SK-N-SH treated with all-trans-retinoic acid at 6 μM for 48 hours (cell line): ENCODE results near the gene DMRTB1.
A peak's percentile ranks its signal among the peaks of the same experiment; 100 is the strongest.

Experiments used
- ATAC-seq: fragments of 200-7000 bp; cut with Tn5 transposase; 3 replicates; pipeline ENCODE4 v1.9.1; 2020; ENCODE audit warnings: mild to moderate bottlenecking, moderate library complexity
- ARNTL ChIP-seq: fragments of 450-650 bp; formaldehyde crosslinking; IDR thresholded peaks from 2 replicates; pipeline ENCODE4 v1.5.0; 2020; ENCODE audit warnings: low read depth, mild to moderate bottlenecking, moderate library complexity, borderline replicate concordance
- BACH2 ChIP-seq: fragments of 250-450 bp; sonication (Bioruptor Pico); IDR thresholded peaks from 2 replicates; pipeline ENCODE4 v1.9.0; 2021; ENCODE audit warnings: mild to moderate bottlenecking, borderline replicate concordance
- CSDC2 ChIP-seq: fragments of 250-450 bp; sonication (Bioruptor Pico); IDR thresholded peaks from 2 replicates; pipeline ENCODE4 v1.5.0; 2020; ENCODE audit warnings: mild to moderate bottlenecking, moderate library complexity
- CSRNP3 ChIP-seq: fragments of 250-450 bp; sonication (Bioruptor Pico); IDR thresholded peaks from 2 replicates; pipeline ENCODE4 v1.5.1; 2021; ENCODE audit warnings: mild to moderate bottlenecking, moderate library complexity
- ESRRG ChIP-seq: fragments of 250-450 bp; sonication (Bioruptor Pico); IDR thresholded peaks from 2 replicates; pipeline ENCODE4 v1.6.1; 2021; ENCODE audit warnings: mild to moderate bottlenecking
- GLIS3 ChIP-seq: fragments of 250-450 bp; sonication (Bioruptor Pico); IDR thresholded peaks from 2 replicates; pipeline ENCODE4 v1.5.0; 2020; ENCODE audit warnings: mild to moderate bottlenecking, moderate library complexity
- ISL1 ChIP-seq: fragments of 250-450 bp; sonication (Bioruptor Pico); IDR thresholded peaks from 2 replicates; pipeline ENCODE4 v2.1.2; 2022; ENCODE audit warnings: mild to moderate bottlenecking, moderate library complexity
- OSR1 ChIP-seq: fragments of 250-450 bp; sonication (Bioruptor Pico); IDR thresholded peaks from 2 replicates; pipeline ENCODE4 v1.8.0; 2022; ENCODE audit warnings: moderate library complexity, mild to moderate bottlenecking, inconsistent platforms
- PATZ1 ChIP-seq: fragments of 250-450 bp; sonication (Bioruptor Pico); IDR thresholded peaks from 2 replicates; pipeline ENCODE4 v1.8.0; 2020; ENCODE audit warnings: mild to moderate bottlenecking, moderate library complexity, borderline replicate concordance
- PPARA ChIP-seq: fragments of 250-450 bp; sonication (Bioruptor Pico); IDR thresholded peaks from 2 replicates; pipeline ENCODE4 v1.5.0; 2020; ENCODE audit warnings: mild to moderate bottlenecking, borderline replicate concordance
- RARB ChIP-seq: fragments of 250-450 bp; sonication (Bioruptor Pico); IDR thresholded peaks from 2 replicates; pipeline ENCODE4 v1.8.0; 2021; ENCODE audit warnings: mild to moderate bottlenecking, moderate library complexity
- SNAI2 ChIP-seq: fragments of 250-450 bp; sonication (Bioruptor Pico); IDR thresholded peaks from 2 replicates; pipeline ENCODE4 v1.5.0; 2020; ENCODE audit warnings: mild to moderate bottlenecking, moderate library complexity
- TCF4 ChIP-seq: fragments of 250-450 bp; sonication (Bioruptor Pico); IDR thresholded peaks from 2 replicates; pipeline ENCODE4 v1.8.0; 2021; ENCODE audit warnings: mild to moderate bottlenecking, moderate library complexity, borderline replicate concordance
- TOX ChIP-seq: fragments of 250-450 bp; sonication (Bioruptor Pico); IDR thresholded peaks from 2 replicates; pipeline ENCODE4 v1.8.0; 2021; ENCODE audit warnings: mild to moderate bottlenecking, moderate library complexity, borderline replicate concordance
- ZC3H10 ChIP-seq: fragments of 250-450 bp; sonication (Bioruptor Pico); IDR thresholded peaks from 2 replicates; pipeline ENCODE4 v1.5.1; 2021; ENCODE audit warnings: mild to moderate bottlenecking, moderate library complexity
- ZFP30 ChIP-seq: fragments of 450-650 bp; formaldehyde crosslinking; IDR thresholded peaks from 2 replicates; pipeline ENCODE4 v1.5.0; 2022; ENCODE audit warnings: mild to moderate bottlenecking, moderate library complexity
- ZNF565 ChIP-seq: fragments of 450-650 bp; formaldehyde crosslinking; conservative IDR thresholded peaks from 2 replicates; pipeline ENCODE4 v1.5.0; 2020; ENCODE audit warnings: low read depth, mild to moderate bottlenecking, moderate library complexity
- ZNF70 ChIP-seq: fragments of 450-650 bp; formaldehyde crosslinking; IDR thresholded peaks from 2 replicates; pipeline ENCODE4 v1.5.0; 2020; ENCODE audit warnings: mild to moderate bottlenecking, moderate library complexity
- ZNF8 ChIP-seq: fragments of 450-650 bp; formaldehyde crosslinking; IDR thresholded peaks from 2 replicates; pipeline ENCODE4 v1.5.0; 2020; ENCODE audit warnings: mild to moderate bottlenecking, moderate library complexity
- TF ChIP-seq, protein P1 (sequence below): fragments of 250-450 bp; sonication (Bioruptor Pico); IDR thresholded peaks from 2 replicates; pipeline ENCODE4 v1.5.1; 2020; ENCODE audit warnings: low read depth, mild to moderate bottlenecking, moderate library complexity
- TF ChIP-seq, protein P2 (sequence below): fragments of 250-450 bp; sonication (Bioruptor Pico); IDR thresholded peaks from 2 replicates; pipeline ENCODE4 v1.8.0; 2021; ENCODE audit warnings: low read depth, mild to moderate bottlenecking, moderate library complexity, borderline replicate concordance

The DMRTB1 gene

GRCh38 chr1:53447413-53447812 is 11.8 kb upstream of the DMRTB1 start:
- no peak for TF ChIP-seq PATZ1
- TF ChIP-seq, protein P1, sequence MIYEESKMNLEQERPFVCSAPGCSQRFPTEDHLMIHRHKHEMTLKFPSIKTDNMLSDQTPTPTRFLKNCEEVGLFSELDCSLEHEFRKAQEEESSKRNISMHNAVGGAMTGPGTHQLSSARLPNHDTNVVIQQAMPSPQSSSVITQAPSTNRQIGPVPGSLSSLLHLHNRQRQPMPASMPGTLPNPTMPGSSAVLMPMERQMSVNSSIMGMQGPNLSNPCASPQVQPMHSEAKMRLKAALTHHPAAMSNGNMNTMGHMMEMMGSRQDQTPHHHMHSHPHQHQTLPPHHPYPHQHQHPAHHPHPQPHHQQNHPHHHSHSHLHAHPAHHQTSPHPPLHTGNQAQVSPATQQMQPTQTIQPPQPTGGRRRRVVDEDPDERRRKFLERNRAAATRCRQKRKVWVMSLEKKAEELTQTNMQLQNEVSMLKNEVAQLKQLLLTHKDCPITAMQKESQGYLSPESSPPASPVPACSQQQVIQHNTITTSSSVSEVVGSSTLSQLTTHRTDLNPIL (CRISPR knock-in tag), result no peak
- no peak for TF ChIP-seq BACH2
- TF ChIP-seq ZNF8 (CRISPR knock-in tag), result no peak
- no peak for TF ChIP-seq TOX (CRISPR knock-in tag)
- TF ChIP-seq CSDC2, result no peak
- TF ChIP-seq ZNF565 (CRISPR knock-in tag), result no peak
- TF ChIP-seq ZFP30 (CRISPR knock-in tag), result no peak
- TF ChIP-seq ARNTL (CRISPR knock-in tag), result no peak
- TF ChIP-seq RARB, result no peak
- TF ChIP-seq ZNF70 (CRISPR knock-in tag), result no peak
- TF ChIP-seq TCF4 (CRISPR knock-in tag), result no peak
- no peak for TF ChIP-seq PPARA (CRISPR knock-in tag)
- no peak for TF ChIP-seq OSR1
- ATAC-seq, result no peak

DNA sequence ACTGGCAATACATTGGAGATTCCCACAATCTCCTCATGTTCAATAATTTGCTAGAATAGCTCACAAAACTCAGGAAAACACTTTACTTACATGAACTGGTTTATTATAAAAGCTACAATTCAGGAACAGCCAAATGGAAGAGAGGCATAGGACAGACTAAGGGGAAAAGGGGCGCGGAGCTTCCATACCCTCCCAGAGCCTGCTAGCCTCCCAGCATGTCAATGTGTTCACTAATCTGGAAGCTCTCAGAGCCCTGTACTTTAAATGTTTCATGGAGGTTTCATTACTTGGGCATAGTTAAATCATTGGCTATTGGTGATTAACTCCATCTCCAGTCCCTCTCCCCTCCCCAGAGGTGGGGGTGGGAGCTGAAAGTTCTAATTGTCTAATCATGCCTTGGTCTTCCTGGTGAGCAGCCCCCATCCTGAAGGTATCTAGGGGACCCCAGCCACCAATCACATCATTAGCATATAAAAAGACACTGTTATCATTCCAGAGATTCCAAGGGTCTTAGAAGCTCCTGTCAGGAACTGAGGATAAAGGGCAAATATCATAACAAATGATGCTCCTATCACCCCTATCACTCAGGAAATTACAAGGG is 10.9 kb upstream of the DMRTB1 start:
- TF ChIP-seq GLIS3 (CRISPR knock-in tag) (no peak), PPARA (CRISPR knock-in tag) (no peak), ZFP30 (CRISPR knock-in tag) (no peak), ZNF565 (CRISPR knock-in tag) (no peak), ZNF8 (CRISPR knock-in tag) (no peak)
- TF ChIP-seq, protein P2, sequence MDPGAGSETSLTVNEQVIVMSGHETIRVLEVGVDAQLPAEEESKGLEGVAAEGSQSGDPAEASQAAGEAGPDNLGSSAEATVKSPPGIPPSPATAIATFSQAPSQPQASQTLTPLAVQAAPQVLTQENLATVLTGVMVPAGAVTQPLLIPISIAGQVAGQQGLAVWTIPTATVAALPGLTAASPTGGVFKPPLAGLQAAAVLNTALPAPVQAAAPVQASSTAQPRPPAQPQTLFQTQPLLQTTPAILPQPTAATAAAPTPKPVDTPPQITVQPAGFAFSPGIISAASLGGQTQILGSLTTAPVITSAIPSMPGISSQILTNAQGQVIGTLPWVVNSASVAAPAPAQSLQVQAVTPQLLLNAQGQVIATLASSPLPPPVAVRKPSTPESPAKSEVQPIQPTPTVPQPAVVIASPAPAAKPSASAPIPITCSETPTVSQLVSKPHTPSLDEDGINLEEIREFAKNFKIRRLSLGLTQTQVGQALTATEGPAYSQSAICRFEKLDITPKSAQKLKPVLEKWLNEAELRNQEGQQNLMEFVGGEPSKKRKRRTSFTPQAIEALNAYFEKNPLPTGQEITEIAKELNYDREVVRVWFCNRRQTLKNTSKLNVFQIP (CRISPR knock-in tag), result no peak
- ATAC-seq, result peak; percentile 30; the same call in 2 of the 3 replicates

- peak; percentile 56 for TF ChIP-seq ISL1 (CRISPR knock-in tag)
- no peak for TF ChIP-seq SNAI2 (CRISPR knock-in tag)
- TF ChIP-seq, all 23 proteins: peak for 1
- peak; percentile 92 for ATAC-seq
Measured at GRCh38 chr1:53449021-53449420, 10.2 kb upstream of the DMRTB1 start.

- no peak for TF ChIP-seq ZNF70 (CRISPR knock-in tag)
- no peak for TF ChIP-seq CSDC2
- TF ChIP-seq, protein P2 (CRISPR knock-in tag), result no peak
- no peak for TF ChIP-seq ESRRG
- no peak for TF ChIP-seq SNAI2 (CRISPR knock-in tag)
- TF ChIP-seq TOX (CRISPR knock-in tag), result no peak
- no peak for TF ChIP-seq ZNF565 (CRISPR knock-in tag)
- TF ChIP-seq ZNF8 (CRISPR knock-in tag), result no peak
- no peak for TF ChIP-seq CSRNP3
- TF ChIP-seq TCF4 (CRISPR knock-in tag), result no peak
- TF ChIP-seq ZC3H10 (CRISPR knock-in tag), result no peak
- TF ChIP-seq, all 23 proteins: peak for 0
- ATAC-seq, result no peak
Measured at GRCh38 chr1:53449693-53450092, 9.5 kb upstream of the DMRTB1 start.
